GM18870 (cell line): Measurements from ENCODE around the gene IGFBP6.

Source experiments
- ATAC-seq: cut with Tn5 transposase; IDR thresholded peaks from one replicate; pipeline ENCODE4 v1.9.1; 2021; ENCODE audit warnings: moderate library complexity; ENCODE audit not compliant: unreplicated experiment

The IGFBP6 gene

GRCh38 chr12:53097564-53098353, at the start of gene IGFBP6:
IGFBP6 (plus strand) TSS chr12:53097667; CDS start chr12:53097718, 51 bp downstream.
- no peak for ATAC-seq

DNA sequence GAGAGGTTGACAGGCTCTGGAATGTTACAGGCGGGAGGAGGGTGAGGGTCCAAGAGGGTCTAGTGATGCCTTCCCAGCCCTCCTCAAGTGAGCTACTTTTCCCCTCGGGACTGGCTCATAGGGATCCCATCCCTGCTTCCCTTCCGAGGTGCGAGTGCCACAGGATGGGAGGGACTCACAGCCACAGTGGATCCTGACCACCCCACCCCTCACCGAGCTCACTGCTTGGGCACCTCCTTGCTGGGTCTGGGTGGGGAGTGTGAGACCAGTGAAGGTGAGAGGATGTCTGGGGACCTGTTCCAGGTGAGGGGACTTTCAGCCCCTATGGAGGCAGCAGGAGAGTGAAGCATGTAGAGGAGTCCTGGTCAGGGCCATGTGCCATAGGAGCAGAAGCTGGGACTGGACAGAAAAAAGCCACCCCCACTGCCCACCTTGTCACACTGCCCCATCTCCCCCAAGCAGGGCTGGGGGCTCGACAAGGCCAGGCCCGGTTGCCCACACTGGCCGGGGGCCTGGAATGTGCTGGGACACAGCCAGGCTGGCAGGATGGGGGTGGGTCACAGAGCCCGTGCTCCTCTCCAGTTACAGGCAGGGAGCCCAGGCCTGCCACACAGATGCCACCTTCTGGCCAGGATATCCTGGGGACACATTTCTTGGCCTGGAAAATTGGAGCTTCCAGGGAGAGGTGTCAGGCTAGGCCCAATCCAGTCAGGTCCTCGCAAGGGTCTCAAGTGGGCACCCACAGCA, 49.3 kb upstream of the IGFBP6 start:
- no peak for ATAC-seq

- no peak for ATAC-seq
Observed at GRCh38 chr12:53048780-53049401, 48.6 kb upstream of the IGFBP6 start.

- ATAC-seq: no peak
Observed at GRCh38 chr12:53049571-53050318, 47.7 kb upstream of the IGFBP6 start, which contains the start of gene TNS2. TNS2 (plus strand) TSS chr12:53050065; CDS start chr12:53050186, 121 bp downstream.

GRCh38 chr12:53050426-53051057, 46.9 kb upstream of the IGFBP6 start:
- ATAC-seq: no peak

- no peak for ATAC-seq
Observed at GRCh38 chr12:53051058-53051880, 46.2 kb upstream of the IGFBP6 start.

DNA sequence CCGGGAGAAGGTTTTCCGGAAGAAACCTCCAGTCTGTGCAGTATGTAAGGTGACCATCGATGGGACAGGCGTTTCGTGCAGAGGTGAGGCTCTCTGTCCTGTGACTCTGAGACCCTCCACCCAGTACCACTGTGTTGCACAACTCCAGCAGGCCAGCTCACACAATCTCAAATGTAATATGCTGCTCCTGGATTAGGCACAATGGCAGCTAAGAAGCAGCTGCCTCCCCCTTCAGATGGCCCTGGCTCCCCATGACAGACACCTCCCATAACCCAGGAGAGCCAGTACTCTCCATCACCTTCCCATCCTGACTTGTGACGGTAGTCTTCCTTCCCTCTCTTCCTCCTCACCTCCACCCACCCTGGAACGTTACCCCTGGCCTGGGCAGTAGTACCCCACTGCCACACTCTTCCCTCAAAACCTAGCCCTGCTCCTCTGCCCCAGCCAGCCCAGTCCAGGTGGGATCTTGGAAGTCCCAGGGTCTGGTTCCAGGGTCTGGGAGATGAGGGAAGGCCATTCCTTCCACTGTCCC, 45.5 kb upstream of the IGFBP6 start:
- ATAC-seq: no peak

- ATAC-seq: no peak
Observed at GRCh38 chr12:53052419-53053217, 44.8 kb upstream of the IGFBP6 start.

GRCh38 chr12:53053218-53054111, 44.0 kb upstream of the IGFBP6 start:
- no peak for ATAC-seq

DNA sequence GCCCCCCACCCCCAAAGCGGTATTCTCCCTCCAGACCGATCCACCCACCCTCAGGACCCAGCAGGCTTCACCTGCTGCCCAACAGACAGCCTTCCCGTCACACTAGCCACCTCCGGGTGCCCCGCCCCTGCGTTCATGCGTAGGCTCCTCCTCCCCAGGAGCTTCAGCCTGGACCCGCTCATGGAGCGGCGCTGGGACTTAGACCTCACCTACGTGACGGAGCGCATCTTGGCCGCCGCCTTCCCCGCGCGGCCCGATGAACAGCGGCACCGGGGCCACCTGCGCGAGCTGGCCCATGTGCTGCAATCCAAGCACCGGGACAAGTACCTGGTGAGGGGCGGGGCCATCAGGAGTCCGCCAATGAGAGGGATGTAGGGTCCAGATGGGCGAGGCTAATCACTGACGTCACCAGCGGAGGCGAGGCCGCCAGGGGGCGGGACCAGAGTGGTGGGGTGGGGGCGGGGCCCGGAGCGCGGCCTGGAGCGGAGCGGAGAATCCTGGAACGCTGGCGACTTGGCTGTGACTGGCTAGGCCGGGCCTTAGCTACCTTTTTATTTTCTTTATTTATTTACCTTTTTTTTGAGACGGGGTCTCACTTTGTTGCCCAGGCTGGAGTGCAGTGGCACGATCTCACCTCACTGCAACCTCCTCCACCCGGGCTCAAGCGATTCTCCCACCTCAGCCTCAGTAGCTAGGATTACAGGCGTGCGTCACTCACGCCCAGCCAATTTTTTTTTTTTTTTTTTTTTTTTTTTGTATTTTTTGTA, 43.2 kb upstream of the IGFBP6 start:
- peak; percentile 82 for ATAC-seq

GRCh38 chr12:53055471-53056266, 41.8 kb upstream of the IGFBP6 start:
- no peak for ATAC-seq

GRCh38 chr12:53056296-53056695, 41.2 kb upstream of the IGFBP6 start:
- ATAC-seq: no peak

DNA sequence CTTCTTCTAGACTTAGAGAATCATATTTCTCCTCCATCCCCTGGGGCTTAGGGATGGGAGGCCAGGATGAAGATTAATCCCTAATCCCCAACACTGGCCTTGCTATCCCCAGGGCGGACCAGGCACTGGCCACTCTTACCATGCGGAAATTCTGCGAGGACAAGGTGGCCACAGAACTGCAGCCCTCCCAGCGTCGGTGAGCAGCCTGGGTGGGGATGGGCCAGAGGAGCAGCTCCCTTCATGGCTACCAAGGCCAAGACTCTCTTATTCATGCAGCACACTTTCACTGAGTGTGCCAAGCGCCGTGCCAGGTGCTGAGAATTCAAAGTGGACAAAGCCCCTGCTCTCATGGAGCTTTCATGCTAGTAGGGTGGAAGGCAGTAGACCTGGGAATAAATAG, 40.6 kb upstream of the IGFBP6 start:
- ATAC-seq: no peak

DNA sequence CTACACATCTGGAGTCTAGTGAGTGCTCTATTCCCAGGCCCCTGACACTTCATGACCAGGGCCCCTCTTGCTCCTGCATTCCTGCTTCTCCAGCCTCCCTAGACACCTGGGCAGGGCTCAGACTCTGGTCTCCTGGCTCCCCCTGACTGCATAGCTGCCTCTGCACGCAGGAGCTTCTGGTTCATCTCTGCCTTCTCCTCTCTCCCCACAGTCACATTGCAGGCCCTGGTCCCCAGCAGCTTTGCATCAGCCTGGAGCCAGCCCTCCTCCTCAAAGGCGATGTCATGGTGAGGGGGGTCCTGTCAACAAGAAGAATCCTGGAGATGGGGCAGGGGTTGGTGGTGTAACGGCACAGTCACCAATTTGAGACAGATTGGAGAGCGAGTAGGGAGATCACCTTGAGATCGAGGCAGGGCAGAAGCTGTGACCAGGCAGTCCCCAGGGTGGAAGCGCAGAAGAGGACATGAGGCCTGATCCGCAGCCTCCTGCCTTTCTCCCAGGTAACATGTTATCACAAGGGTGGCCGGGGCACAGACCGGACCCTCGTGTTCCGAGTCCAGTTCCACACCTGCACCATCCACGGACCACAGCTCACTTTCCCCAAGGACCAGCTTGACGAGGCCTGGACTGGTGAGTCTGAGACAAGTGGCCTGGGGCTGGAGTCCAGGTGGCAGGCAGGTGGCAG, 39.5 kb upstream of the IGFBP6 start:
- no peak for ATAC-seq

DNA sequence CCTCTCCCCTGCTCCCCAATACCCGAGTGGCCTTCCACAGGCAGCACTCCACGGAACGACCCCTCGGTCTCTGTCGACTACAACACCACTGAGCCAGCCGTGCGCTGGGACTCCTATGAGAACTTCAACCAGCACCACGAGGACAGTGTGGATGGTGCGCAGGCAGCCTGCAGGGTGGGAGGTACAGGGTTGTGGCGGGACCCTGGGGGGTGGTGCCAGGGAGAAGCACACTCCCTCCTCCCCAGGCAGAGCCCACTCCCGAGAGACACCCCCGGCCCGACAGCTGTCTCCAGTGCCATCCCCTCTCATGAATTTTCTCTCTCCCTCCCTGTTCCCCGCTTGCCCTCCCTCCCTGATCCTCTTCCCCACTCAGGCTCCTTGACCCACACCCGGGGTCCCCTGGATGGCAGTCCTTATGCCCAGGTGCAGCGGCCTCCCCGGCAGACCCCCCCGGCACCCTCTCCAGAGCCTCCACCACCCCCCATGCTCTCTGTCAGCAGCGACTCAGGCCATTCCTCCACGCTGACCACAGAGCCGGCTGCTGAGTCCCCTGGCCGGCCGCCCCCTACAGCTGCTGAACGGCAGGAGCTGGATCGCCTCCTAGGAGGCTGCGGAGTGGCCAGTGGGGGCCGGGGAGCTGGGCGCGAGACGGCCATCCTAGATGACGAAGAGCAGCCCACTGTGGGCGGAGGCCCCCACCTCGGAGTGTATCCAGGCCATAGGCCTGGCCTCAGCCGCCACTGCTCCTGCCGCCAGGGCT, 38.6 kb upstream of the IGFBP6 start:
- ATAC-seq: no peak
